Measurements from ENCODE around the gene FOLR3.
"Not testable (repeated sequence)": the region's sequence is repeated elsewhere in the genome, so short reads cannot be mapped to it uniquely, and the experiment has no call there.

Gene FOLR3

GRCh38 chr11:72124046-72124445 is 11.5 kb upstream of the FOLR3 start:
- no peak for DNase-seq

DNA sequence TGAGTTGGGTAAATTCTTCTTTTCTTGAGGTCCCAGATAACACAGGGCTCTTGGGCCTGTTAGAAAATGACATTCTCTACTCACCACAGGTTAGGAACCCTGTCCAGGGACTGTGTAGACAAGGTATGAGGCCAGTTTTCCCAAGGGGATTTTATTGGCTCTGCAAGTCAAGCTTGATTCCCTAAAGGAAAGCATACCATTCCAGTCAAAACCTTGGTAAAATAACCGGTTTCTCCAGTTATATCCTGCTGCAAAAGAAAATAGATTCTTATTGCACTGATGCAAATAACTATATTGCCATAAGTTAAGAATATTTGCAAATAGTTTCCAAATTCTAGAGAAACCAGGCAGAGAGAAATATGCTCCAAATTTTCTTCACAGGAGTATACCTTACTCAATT is 9.6 kb upstream of the FOLR3 start:
- no peak for DNase-seq

- no peak for DNase-seq
Measured at GRCh38 chr11:72127923-72128322, 7.6 kb upstream of the FOLR3 start.

GRCh38 chr11:72129381-72129780 is 6.1 kb upstream of the FOLR3 start:
- DNase-seq, result no peak

DNA sequence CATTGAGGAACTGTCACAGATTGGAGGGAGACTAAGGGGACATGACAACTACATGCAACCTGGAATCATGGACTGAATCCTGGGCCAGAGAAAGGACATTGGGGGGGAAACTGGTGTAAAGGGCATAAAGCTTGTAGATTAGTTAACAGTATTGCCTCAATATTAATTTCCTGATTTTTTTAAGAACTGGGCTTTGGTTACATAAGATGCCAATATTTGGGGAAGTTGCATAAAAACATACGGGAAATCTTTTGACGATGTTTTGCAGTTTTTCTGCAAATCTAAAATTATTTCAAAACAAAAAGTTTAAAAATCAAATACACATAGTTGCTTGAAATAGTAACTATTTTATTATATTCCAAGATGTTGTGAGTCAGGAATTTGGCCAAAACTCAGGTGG is 2.9 kb upstream of the FOLR3 start:
- no peak for DNase-seq

DNA sequence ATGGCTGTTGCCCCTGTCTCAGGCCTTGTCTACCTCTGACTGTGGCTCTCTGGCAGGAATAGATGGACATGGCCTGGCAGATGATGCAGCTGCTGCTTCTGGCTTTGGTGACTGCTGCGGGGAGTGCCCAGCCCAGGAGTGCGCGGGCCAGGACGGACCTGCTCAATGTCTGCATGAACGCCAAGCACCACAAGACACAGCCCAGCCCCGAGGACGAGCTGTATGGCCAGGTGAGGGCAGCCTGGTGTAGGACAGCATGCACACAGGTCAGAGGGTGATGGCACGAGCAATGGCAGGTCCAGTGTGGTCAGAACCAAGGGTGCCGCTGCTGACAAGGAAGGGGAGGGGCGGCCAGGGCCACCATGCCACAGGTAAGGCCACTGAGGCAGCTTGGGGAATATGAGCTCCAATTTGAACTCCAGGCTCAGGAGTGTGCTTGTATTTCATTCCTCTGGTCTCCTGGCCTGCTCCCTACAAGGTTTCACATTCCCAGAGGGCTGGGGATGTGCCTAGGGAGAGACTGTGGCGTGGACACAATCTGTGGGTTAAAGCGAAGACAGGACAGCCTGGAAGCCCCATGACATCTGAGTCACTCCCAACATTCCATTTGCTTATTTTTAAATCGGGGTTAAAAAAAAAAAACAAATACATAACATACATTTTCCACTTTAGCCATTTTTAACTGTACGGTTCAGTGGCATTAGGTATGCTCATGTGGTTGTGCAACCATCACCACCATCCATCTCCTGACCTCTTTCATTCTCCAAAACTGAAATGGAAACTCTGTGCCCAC is 562 bp downstream of the FOLR3 start:
- DNase-seq, result no peak

DNA sequence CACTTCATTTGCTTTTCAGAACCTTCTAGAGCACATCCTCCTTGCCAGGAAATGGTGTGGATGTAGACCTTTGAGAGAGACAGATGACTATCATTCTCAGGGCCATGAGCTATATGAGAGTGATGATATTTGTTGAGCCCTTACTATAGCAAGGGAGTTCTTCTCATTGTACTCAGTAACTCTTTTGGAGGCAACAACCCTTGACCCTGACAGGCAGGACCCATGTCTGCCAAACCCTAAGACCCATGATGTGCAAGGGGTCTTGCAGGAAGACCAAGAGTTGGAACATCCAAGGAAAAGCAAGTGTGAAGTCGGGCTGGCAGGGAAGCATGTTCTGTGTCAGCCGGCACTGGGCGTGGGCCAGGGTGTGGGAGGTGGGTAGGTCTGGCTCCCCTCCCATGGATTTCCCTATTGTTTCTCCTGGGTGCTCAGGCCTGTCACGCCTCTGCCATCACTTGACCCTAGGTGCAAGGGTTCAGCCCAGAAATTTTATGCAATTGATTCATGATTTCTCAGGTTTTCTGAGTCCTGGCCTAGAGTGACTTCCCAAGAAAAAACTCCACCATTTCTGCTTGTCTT is 1.2 kb downstream of the FOLR3 start:
- no peak for DNase-seq

DNA sequence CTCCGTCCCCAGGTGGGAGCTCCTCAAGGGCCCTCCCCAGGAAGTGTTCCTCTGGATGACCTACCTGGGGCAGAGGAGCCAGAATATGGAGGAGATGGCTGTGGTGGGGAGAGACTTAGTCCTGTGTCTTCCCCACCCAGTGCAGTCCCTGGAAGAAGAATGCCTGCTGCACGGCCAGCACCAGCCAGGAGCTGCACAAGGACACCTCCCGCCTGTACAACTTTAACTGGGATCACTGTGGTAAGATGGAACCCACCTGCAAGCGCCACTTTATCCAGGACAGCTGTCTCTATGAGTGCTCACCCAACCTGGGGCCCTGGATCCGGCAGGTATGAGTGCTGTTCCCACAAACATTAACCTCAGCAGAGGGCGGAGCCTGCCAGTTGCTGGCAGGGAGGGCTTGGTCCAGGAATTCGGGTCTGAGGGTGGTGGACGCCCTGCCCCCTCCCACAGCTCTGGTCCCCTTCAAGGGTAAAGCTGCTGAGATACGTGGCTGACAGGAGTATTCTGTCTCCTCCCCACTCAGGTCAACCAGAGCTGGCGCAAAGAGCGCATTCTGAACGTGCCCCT is 3.4 kb downstream of the FOLR3 start:
- no peak for DNase-seq

- DNase-seq, result no peak
Measured at GRCh38 chr11:72139500-72139899, 4.0 kb downstream of the FOLR3 start.

- DNase-seq, result no peak
Measured at GRCh38 chr11:72140661-72141060, 5.1 kb downstream of the FOLR3 start.

DNA sequence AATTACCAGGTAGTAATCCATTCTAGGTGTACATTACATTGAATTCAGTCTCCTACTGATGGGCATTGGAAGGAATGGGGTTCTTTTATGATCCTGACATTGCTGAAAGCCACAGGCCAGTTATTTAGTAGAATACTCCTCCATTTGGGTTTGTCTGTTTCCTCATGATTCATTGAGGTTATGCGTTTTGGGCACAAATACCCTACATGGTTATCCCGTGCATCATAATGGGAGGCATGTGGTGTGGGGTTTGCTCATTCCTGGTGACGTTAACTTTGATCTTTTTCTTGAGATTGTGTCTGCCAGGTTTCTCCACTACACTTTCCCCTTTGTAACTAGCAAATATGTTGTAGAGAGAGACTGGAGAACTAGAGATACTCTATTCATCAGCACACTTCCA is 5.5 kb downstream of the FOLR3 start:
- no peak for DNase-seq

GRCh38 chr11:72142086-72142485 is 6.6 kb downstream of the FOLR3 start:
- not testable (repeated sequence) for DNase-seq

DNA sequence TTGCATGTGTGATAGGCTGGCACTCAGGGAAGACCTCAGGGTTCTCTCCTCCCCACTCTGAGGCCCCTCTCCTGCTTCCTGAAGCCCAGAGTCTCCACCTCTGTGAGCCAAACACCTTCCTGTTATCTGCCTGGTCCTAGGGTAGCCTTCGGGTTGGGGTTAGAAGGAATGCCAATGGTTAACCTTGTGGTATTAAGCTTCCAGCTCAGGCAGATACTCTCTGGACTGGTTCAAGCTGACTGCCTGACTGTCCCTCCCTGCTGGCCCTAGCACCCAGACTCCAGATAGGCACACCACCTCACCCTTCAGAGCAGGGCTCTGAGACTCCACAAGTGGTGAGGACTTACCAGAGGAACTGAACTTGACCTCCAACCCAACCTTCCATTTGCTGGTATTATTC is 7.0 kb downstream of the FOLR3 start:
- DNase-seq, result not testable (repeated sequence)

GRCh38 chr11:72144807-72145565 is 9.5 kb downstream of the FOLR3 start:
- peak; percentile 18 for DNase-seq

DNA sequence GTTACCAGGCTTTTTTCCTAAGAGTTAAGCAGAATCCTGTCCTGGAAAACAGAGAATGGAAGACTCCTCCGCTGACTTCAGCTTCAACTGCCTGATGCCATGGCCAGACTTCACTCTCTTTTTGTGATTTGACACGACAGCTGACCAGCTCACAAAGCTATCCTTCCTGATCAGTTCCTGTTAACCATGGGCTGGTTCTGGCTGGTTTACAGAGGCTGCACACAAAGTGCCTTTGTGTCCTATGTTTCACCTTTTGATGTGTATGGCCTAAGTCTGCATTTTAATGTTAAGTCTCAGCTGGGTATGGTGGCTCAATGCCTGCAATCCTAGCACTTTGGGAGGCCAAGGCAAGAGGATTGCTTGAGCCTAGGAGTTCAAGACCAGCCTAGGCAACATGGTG is 11.1 kb downstream of the FOLR3 start:
- DNase-seq, result no peak

GRCh38 chr11:72150882-72151281 is 15.4 kb downstream of the FOLR3 start:
- DNase-seq, result no peak

DNA sequence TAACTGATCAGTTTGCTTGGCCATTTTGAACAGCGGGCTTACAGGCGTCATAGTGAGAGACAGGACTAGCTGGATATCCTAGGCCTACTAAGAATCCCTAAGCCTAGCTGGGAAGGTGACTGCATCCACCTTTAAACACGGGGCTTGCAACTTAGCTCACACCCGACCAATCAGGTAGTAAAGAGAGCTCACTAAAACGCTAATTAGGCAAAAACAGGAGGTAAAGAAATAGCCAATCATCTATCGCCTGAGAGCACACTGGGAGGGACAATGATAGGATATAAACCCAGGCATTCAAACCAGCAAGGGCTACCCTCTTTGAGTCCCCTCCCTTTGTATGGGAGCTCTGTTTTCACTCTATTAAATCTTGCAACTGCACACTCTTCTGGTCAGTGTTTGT is 18.3 kb downstream of the FOLR3 start:
- DNase-seq, result not testable (repeated sequence)

GRCh38 chr11:72154816-72155215 is 19.3 kb downstream of the FOLR3 start:
- DNase-seq, result no peak

GRCh38 chr11:72155751-72156150 is 20.2 kb downstream of the FOLR3 start:
- no peak for DNase-seq

- DNase-seq, result no peak
Measured at GRCh38 chr11:72157131-72157530, 21.6 kb downstream of the FOLR3 start.

GRCh38 chr11:72160319-72160718 is 24.8 kb downstream of the FOLR3 start:
- DNase-seq, result no peak

DNA sequence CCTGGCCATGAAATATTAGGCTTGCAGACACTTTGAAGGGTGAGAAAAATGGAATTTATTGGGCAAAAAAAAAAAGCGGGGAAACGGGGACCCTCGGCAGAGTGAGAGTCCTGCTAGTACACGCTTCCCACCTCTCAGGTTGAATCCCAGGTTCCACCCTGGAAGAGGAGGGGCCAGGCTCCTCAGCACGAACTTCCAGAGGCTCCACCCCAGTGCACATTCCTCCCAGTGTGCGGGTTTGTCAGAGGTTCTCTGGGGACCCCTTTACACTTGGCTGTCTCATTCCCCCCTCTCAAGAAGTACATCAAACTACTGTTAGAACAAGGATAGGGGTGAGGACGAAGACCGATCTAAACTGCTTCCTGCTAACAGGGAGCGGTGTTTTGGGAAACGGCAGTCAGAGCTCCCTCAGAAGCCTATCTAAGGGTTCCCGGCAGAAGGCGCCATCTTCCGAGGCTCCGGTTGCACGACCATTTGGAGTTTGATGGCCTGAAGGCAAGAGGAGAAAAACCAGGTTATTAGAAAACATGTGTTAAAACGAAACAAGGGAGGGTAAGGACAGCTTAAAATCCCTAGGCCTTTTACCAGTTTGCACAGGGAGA is 27.5 kb downstream of the FOLR3 start:
- no peak for DNase-seq

- DNase-seq, result not testable (repeated sequence)
Measured at GRCh38 chr11:72164187-72164586, 28.7 kb downstream of the FOLR3 start.

All from eye (tissue), 1 donor.